HG02610 (cell line): ENCODE results near the gene PEX11A.
"Not testable (repeated sequence)": the region's sequence is repeated elsewhere in the genome, so short reads cannot be mapped to it uniquely, and the experiment has no call there.

Source experiments
- ATAC-seq: cut with Tn5 transposase; IDR thresholded peaks from one replicate; pipeline ENCODE4 v1.9.1; 2021; ENCODE audit warnings: mild to moderate bottlenecking, moderate library complexity; ENCODE audit not compliant: unreplicated experiment

PEX11A gene, protein sequence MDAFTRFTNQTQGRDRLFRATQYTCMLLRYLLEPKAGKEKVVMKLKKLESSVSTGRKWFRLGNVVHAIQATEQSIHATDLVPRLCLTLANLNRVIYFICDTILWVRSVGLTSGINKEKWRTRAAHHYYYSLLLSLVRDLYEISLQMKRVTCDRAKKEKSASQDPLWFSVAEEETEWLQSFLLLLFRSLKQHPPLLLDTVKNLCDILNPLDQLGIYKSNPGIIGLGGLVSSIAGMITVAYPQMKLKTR

DNA sequence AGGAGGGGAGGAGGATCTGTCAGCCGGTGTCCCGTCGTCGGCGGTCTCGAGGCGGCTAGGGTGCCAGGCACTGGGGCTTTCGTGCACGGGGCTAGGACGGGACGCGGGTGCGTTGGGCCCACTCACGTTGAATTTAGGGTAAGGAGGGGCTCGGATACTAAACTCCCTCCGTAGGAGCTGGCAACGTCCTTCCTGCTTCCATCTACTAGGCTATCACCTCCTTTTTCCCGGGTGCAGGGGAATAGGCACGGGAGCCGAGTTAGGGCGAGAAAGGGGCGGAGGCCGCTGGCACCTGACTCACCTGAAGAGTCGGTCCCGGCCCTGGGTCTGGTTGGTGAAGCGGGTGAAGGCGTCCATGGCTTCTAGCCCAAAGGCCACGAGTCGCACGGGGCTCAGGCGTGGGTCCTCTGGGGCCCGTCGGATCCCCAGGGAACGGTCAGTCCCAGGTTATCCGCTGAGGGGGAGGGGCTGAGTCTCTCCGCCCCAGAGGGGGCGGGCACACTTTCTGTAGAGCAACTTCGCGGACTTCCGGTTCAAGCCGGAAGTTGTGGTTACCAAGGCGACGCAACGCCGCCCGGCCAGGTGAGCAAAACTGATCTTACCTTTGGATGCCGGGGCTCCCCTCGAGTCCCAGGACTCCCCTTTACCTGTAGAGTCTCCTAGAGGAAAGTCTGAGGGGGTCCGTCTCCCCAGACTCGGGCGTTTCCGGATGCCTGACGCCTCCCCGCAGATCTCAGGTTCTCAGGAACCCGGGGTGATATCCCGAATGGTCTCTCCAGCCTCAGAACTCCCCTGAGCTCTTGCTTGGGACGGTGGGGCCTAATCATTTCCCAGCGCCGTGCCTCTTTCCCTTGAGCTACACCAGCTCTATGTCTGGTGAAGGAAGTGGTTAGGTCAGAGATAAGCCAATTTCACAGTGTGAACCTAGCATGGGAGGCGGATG is at the start of gene PEX11A, which contains the start of gene WDR93:
TSS of gene PEX11A (minus strand) at position 479 of the 943 bp plus-strand sequence. CDS start at position 357, 122 bp downstream.
TSS of gene WDR93 (plus strand) at position 536 of the 943 bp plus-strand sequence. CDS start 10,936 bp downstream, outside the sequence.
- ATAC-seq = peak; percentile 92

DNA sequence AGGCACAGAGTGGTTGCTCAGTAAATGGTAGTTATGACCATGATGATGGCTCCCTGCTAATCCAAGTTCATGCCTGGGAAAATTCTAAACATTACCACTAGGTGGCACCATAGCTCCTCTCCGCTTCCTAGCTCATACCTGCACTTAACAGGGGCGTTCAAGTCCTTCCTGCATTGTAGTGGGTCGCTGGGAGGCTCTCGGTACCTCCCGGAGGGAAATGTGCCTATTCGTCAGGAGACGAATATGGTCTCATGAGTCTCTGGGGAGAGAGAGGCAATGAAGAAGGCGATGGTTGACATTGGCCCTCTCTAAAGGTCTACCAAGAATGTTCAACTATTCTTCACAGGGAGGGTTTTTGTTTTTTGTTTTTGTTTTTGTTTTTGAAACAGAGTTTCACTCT is 49.6 kb upstream of the PEX11A start:
- ATAC-seq = peak; percentile 61

DNA sequence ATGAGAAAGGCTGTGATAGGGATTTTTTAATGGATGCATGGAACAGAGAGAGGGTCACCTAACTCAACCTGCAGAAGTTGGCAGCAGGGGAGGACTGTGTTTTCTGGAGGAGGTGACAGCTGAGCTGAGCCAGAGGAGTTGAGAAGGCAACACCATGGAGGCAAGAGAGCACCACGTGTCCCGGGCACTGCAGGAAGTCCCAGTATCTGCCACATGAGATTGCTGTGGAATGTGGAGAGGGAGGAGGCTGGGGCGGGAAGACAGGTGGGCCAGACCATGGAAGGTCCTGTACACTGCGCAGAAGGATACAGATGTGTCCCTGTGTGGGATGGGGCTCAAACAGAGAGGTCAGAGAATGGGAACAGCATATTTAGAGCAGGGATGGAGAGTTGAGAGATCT is 45.2 kb upstream of the PEX11A start:
- no peak for ATAC-seq

DNA sequence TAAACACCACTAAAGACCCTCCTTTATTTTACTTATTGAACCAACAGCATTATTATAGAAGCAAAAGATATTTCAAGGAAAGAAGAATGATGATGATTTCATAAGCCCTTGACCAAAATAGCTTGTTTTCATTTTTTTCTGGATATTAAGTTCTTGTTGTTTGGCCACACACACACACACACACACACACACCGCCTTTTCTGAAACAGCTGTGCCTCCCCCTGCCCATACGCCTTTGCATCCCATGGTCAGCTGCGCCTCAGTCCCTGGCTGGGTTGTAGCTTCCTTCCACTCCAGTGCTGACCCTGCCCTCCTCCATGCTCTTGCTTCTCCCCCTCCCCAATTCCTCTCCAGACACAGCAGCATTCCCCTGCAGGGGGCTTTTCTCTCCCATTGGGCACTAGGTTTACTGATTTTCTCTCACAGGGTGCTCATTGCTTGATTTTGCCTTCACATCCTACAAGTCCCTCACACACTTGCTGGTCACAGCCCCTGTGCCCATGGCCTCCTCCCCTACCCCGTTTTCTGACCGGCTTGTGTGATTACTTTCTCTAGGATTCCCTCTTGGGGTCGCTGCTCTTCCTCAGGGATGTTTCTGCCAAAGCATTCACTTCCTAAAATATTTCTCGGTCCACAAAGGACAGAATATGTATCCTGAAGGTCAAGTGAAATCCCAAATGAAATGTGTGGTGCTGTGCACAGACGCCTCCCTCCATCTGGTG is 42.1 kb upstream of the PEX11A start:
- ATAC-seq = no peak

DNA sequence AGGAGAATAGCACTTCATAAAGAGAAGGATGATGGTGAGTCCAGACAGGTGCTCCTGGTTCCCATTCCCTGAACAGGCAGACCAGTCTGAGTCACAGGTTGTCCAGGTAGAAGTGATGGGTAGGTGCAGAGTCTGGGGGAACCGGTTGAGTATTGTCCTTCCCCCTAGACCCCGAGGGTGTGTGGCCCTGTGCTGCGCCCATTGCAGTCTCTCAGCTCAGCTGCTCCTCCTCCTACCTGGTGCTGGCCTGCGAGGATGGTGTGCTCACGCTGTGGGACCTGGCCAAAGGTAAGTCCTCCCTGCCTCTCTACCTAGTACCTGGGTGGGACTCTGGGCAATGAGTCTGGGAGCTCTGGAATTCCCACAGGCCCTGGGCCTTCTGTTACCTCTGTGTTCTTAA is 40.7 kb upstream of the PEX11A start:
- ATAC-seq = no peak

DNA sequence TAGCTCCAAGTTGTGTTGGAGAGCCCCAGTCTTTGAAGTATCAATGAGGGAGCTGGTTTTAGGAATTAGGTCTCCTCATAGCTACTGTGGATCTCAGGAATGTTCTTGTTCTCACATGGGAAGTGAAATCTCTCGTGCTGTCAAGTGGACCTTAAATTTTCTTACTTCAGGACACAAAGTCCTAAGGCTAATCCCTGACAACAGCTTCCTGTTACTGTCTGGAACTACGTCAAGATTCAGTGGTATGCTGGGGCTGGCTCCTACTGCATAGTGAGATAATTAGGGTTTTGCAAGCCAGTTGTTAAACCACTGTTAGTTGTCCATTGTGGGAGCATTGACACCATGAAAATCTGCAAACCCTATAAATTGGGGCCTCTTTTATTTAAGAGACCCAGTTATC is 37.7 kb upstream of the PEX11A start:
- no peak for ATAC-seq

DNA sequence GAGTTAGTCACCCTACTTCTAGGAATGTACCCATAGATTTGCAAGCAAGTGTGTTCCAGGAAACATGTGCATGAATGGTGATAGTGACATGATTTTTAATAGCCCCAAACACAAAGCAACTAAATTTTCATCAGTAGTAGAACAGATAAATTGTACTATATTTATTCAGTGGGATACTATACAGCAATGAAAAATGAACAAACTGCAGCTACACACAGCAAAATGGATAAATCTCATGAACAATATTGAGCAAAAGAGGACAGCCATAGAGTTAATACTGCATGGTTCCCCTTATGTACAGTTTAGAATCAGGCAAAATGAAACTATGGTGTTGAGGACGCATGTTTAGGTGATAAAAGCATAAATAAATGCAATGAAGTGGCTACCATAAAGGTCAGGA is 34.5 kb upstream of the PEX11A start:
- no peak for ATAC-seq

DNA sequence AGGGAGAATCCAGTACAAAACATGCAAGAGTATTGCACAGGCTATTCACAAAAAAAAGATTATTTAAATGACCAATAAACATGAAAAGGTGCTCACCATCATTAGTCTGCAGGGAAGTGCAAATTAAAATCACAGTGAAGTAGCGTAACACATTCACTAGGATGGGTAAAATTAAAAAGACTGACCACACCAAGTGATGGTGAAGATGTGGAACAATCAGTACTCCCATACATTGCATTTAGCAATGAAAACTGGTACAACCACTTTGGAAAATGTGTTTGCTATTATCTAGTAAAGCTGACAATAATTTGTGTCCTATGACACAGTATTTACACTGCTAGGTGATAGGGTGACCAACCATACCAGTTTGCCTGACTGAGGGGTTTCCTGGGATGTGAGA is 34.1 kb upstream of the PEX11A start:
- no peak for ATAC-seq

DNA sequence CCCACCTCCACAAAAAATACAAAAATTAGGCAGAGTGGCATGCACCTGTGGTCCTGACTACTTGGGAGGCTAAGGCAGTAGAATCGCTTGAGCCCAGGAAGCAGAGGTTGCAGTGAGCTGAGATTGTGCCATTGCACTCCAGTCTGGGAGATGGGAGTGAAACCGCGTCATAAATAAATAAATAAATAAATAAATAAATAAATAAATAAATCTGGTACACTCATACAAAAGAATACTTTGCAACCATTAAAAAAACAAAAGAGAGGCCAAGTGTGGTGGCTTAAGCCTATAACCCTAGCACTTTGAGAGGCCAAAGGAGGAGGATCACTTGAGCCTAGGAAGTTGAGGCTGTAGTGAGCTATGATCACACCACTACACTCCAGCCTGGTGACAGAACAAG is 32.5 kb upstream of the PEX11A start:
- no peak for ATAC-seq

DNA sequence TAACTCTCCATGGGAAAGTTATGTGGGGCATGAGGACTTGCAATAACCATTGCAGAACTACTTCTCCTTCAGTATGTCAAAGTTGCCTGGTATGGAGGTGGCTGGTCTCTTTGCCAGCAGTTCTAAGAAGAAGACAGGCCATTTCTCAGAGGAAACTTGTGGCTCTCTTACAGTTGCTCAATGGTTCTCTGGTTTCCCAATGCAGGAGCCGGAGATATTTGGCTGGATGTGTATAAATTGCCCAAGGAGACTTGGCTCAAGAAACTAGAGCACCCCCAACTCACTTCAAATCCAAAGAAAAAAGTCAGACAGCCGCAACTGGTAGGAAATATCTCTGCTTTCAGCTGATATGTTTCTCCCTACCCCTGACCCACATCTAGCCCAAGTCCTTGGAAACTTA is 24.2 kb upstream of the PEX11A start:
- no peak for ATAC-seq

DNA sequence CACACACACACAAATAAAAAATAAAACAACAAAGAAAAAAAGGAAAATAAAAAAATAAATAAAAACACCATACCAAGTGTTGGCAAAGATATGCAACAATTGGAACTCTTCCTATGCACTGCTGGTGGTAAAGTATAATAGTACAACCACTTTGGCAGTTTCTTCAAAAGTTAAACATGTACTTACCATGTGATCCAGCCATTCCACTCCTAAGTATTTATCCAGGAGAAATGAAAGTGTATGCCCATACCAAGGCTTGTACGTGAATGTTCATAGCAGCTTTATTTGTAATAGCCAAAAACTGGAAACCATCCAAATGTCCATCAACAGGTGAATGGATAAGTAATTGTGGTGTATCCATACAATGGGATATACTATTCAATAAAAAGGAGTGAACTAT is 17.0 kb upstream of the PEX11A start:
- ATAC-seq = no peak

DNA sequence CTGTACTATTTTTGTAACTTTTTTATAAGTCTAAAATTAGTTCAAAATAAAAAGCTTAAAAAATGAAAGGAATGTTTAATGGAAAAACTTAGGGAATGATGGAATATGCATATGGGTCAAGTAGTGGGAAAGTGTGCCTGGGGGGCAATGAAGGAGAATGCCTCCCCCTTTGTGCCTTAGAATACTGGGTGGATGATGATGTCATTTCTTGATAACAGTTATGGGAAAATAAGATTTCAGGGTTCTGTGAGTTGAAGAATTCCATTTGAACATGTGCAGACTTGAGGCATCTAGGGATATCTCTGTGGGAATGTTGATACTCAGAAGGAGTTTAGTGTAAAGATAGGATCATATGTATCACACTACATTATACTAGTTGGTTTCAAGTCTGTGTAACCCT is 13.9 kb upstream of the PEX11A start:
- ATAC-seq = no peak

DNA sequence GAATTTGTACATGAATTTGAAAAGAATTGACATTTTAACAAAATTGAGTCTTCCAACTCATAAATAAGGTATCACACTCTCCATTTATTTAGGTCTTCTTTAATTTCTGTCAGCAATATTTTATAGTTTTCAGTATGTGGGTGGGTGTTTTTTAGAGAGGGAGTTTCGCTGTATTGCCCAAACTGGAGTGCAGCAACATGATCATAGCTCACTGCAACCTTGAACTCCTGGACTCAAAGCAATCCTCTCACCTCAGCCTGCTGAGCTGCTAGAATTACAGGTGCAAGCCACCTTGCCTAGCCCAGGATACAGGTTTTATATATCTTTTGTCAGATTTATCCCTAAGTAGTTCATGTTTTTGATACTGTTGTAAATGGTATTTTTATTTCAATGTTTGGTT is 4.6 kb upstream of the PEX11A start:
- ATAC-seq = no peak

DNA sequence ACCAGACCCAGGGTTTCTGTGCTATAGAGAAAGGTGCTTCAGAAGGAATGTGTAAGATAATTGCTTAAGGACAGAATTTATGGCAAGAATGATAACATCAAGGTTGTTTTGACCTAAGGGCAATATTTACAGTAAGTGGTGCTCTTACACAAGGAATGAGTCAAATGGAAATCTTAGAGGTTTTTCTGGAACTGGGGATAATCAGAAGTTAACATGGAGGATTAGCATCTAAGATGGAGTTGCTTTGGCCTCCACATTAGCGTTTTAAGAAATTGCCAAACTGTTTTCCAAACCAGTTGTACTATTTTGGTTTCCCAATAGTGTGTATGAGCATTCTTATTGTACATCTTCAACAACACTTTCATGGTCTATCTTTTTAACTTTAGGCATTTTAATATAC is 3.1 kb upstream of the PEX11A start:
- no peak for ATAC-seq

DNA sequence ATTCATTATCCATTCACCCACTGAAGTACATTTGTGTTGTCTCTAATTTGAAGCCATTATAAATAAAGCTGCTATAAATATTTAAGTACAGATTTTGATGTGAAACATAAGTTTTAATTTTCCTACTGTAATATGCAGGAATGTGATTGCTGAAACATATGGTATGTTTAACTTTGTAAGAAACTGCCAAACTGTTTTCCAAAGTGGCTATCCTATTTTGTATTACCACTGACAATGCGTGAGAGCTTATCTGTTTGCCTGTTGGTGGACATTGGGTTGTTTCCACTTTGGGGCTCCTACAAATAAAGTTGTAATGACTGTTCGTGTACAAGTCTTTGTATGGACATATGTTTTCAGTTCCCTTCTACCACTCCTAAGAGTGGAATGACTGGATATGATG is 2.5 kb upstream of the PEX11A start:
- ATAC-seq = no peak

DNA sequence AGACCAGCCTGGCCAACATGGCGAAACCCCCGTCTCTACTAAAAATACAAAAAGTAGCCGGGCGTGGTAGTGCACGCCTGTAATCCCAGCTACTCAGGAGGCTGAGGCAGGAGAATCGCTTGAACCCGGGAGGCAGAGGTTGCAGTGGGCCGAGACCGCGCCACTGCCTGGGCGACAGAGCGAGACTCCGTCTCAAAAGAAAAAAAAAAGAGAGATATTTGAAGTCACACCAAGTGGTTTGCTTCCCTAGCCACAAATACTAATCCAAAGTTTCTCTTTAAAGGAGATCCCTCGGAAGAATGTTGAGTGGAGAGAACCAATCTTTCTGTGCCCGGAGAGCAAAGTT is 651 bp downstream of the PEX11A start:
- not testable (repeated sequence) for ATAC-seq

DNA sequence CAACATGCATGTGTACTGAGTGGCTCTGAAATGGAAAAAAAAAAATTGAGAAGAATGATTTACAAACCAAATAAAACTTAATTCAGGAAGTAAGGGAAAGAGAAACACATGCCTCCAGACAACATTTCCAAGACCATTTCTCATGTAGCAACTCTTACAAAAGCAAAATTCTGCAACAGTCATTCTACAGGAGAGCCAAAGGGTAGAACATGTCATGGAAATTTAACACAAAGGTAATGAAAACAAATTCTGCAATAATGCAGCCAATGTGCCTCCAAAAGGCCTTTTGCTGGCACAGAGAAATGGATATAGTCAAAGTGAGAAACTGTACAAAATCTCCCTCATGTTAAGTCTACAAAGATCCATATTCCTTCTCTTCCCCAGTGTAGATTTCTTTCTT is 4.0 kb downstream of the PEX11A start:
- no peak for ATAC-seq

DNA sequence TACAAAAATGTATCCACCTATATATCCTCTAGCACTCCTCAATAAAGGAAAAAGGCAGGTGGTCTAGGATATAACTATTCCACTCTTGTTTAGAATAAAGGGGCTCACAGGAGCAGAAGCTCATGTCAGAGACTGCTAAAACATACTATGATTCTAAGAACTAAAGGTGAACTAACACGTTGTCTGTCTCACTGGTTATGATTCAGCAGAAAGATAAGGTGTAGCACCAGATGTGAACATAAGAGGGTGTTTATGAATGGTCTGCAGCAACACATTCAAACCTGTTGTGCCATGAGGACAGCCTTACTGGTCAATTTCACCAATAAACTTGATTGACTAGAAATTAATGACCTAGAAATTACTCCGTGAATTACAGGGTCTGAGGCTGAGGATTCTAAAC is 4.6 kb downstream of the PEX11A start:
- no peak for ATAC-seq

DNA sequence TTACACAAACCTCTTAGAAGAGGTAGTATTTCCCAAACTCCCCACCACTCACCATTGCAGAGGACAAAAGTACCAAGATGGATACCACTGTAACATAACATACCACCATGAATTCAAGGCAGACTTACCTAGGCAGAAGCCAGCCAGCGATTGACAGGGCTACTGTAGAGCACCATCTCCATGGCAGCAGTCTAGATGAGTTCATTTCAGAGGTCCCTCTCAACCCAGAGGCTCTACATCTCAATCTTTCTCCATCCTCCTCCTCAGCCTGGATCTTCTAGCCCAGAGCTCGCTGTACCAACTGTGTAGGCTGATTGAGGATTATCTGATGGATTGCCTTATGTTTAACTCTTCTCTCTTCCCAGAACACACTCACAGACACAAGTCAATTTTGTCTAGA is 9.4 kb downstream of the PEX11A start:
- ATAC-seq = no peak

DNA sequence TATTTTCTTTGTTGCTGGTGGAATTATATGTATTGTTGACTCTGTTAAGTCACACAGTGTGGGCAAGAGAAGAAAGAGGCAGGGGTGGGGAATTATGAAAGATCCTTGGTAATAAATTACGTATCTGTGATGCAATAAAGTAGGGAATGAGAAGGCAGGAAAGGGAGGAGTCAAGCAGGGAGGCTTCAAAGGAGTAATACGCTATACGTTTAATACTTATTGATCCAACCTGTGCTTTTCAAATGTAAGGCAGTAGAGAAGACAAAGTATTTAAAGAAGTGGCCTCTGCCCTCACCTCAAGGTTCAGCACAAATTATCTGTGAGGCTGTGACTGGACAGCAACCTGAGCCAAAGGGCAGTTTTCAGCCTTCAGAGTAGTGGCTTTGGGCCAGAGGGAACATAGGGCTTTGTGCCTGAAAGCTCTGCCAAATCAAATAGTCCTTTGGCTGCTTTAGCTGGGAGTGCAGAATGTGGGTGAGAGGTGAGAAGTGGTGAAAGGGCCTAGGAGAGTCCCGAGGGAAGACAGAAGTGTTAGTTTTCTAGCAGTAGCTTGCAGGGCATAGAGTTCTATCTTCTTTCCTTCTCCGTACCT is 10.2 kb downstream of the PEX11A start:
- no peak for ATAC-seq

DNA sequence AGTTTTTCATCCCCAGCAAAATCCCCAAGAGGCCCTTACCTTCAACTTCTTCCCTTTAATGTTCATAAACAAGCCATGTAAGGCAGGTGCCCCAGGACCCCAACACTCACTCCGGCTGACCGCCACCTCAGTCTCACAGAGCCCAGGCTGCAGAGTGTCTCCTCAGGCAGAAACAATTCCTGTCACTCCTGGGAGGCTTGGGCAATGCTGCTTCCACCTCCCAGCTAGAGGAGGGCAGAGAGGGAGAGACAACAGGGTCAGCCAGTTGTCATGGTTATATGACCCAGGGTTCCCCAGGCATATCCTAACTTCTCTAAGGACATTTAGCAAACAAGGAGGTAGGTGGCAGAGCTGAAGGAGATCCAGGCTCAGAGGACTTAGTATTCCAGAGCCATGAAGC is 11.3 kb downstream of the PEX11A start, which contains the start of gene PLIN1:
TSS of gene PLIN1 (minus strand) at position 156 of the 400 bp plus-strand sequence. CDS start 1,878 bp downstream, outside the sequence.
- ATAC-seq = no peak
